ENCODE results near the gene CEACAM19. TPM values are rescaled to one million over a fixed set of nuclear protein-coding genes. Genes with fewer than 3 reads are reported as not detected.

Gene CEACAM19
- total and polyA plus RNA-seq, 2 donors (not counting 1 experiment from before 2014, with no cell fraction given) = 7.8 to 9.9 TPM

DNA sequence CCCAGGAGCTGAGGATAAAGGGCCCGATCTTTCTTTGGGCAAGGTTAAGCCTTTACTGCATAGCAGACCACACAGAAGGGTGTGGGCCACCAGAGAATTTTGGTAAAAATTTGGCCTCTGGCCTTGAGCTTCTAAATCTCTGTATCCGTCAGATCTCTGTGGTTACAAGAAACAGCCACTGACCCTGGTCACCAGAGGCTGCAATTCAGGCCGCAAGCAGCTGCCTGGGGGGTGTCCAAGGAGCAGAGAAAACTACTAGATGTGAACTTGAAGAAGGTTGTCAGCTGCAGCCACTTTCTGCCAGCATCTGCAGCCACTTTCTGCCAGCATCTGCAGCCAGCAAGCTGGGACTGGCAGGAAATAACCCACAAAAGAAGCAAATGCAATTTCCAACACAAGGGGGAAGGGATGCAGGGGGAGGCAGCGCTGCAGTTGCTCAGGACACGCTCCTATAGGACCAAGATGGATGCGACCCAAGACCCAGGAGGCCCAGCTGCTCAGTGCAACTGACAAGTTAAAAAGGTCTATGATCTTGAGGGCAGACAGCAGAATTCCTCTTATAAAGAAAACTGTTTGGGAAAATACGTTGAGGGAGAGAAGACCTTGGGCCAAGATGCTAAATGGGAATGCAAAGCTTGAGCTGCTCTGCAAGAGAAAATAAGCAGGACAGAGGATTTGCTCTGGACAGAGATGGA, 8.4 kb upstream of the CEACAM19 start:
- no peak overlapping the region for H2AFZ ChIP-seq (ENCODE audit: low read length)
- no peak overlapping the region for H3K4me2 ChIP-seq (ENCODE audit: extremely low read depth, insufficient read depth, low read length)
- no peak overlapping the region for H3K9ac ChIP-seq (ENCODE audit: insufficient read depth, low read length)
- H4K20me1 ChIP-seq (ENCODE audit: control insufficient read depth, extremely low read depth, insufficient read depth, low read length) = no peaks in the 10 kb centered on the region
- H3K27ac ChIP-seq (ENCODE audit: insufficient read depth, low read length) = peak overlapping the region; percentile 58
- no peaks in the 10 kb centered on the region for H3K27me3 ChIP-seq (ENCODE audit: control insufficient read depth, insufficient read depth, low read length)
- peaks cover 20% of the 10 kb centered on the region for H3K36me3 ChIP-seq (ENCODE audit: control insufficient read depth, insufficient read depth, low read length)
- TF ChIP-seq EZH2 (IDR thresholded peaks at IDR 0.05; ENCODE audit: low read length, missing control alignments) = no peak
- no peak for TF ChIP-seq CTCF (conservative IDR thresholded peaks at IDR 0.05 in 1 of 2, IDR thresholded peaks at IDR 0.05 in 1 of 2; ENCODE audit: low read depth in 1 of 2, low read length in 2 of 2)
- no peaks in the 10 kb centered on the region for H3K9me3 ChIP-seq (ENCODE audit: control insufficient read depth, insufficient read depth, low read depth, low read length)
- peaks cover 16% of the 10 kb centered on the region for H3K4me1 ChIP-seq (ENCODE audit: control insufficient read depth, extremely low read depth, insufficient read depth, low read length)
- no peaks in the 10 kb centered on the region for H3K79me2 ChIP-seq (ENCODE audit: control insufficient read depth, insufficient read depth, low read length)
- no peak overlapping the region for H3K4me3 ChIP-seq (replicated peaks in 1 of 4; ENCODE audit: control extremely low read depth in 1 of 4, insufficient read depth in 1 of 4, low read depth in 3 of 4, low read length in 4 of 4)
- DNase-seq (ENCODE audit: low read depth in 2 of 2) = peak; percentile 61 to 92

- Histone ChIP-seq H3K9ac (ENCODE audit: insufficient read depth, low read length) (no peak overlapping the region), H3K4me3 (replicated peaks in 1 of 4; ENCODE audit: control extremely low read depth in 1 of 4, insufficient read depth in 1 of 4, low read depth in 3 of 4, low read length in 4 of 4) (no peak overlapping the region), H3K9me3 (ENCODE audit: control insufficient read depth, insufficient read depth, low read depth, low read length) (no peaks in the 10 kb centered on the region), H3K27ac (ENCODE audit: insufficient read depth, low read length) (no peak overlapping the region), H4K20me1 (ENCODE audit: control insufficient read depth, extremely low read depth, insufficient read depth, low read length) (no peaks in the 10 kb centered on the region), H2AFZ (ENCODE audit: low read length) (no peak overlapping the region), H3K4me1 (ENCODE audit: control insufficient read depth, extremely low read depth, insufficient read depth, low read length) (peaks cover 16% of the 10 kb centered on the region), H3K36me3 (ENCODE audit: control insufficient read depth, insufficient read depth, low read length) (peaks cover 14% of the 10 kb centered on the region), H3K4me2 (ENCODE audit: extremely low read depth, insufficient read depth, low read length) (no peak overlapping the region), H3K27me3 (ENCODE audit: control insufficient read depth, insufficient read depth, low read length) (no peaks in the 10 kb centered on the region), H3K79me2 (ENCODE audit: control insufficient read depth, insufficient read depth, low read length) (no peaks in the 10 kb centered on the region)
- no peak for TF ChIP-seq CTCF (conservative IDR thresholded peaks at IDR 0.05 in 1 of 2, IDR thresholded peaks at IDR 0.05 in 1 of 2; ENCODE audit: low read depth in 1 of 2, low read length in 2 of 2)
- TF ChIP-seq EZH2 (IDR thresholded peaks at IDR 0.05; ENCODE audit: low read length, missing control alignments) = no peak
- no peak for DNase-seq (ENCODE audit: low read depth in 2 of 2)
Observed at GRCh38 chr19:44663996-44664395, 7.3 kb upstream of the CEACAM19 start.

- H3K4me1 ChIP-seq (ENCODE audit: control insufficient read depth, extremely low read depth, insufficient read depth, low read length) = peaks cover 16% of the 10 kb centered on the region
- no peaks in the 10 kb centered on the region for H3K9me3 ChIP-seq (ENCODE audit: control insufficient read depth, insufficient read depth, low read depth, low read length)
- no peak for DNase-seq (ENCODE audit: low read depth in 2 of 2)
- H3K4me3 ChIP-seq (replicated peaks in 1 of 4; ENCODE audit: control extremely low read depth in 1 of 4, insufficient read depth in 1 of 4, low read depth in 3 of 4, low read length in 4 of 4) = no peak overlapping the region
- H4K20me1 ChIP-seq (ENCODE audit: control insufficient read depth, extremely low read depth, insufficient read depth, low read length) = no peaks in the 10 kb centered on the region
- no peaks in the 10 kb centered on the region for H3K79me2 ChIP-seq (ENCODE audit: control insufficient read depth, insufficient read depth, low read length)
- no peak overlapping the region for H3K4me2 ChIP-seq (ENCODE audit: extremely low read depth, insufficient read depth, low read length)
- no peak overlapping the region for H3K27ac ChIP-seq (ENCODE audit: insufficient read depth, low read length)
- H3K36me3 ChIP-seq (ENCODE audit: control insufficient read depth, insufficient read depth, low read length) = peaks cover 9% of the 10 kb centered on the region
- no peaks in the 10 kb centered on the region for H3K27me3 ChIP-seq (ENCODE audit: control insufficient read depth, insufficient read depth, low read length)
- TF ChIP-seq EZH2 (IDR thresholded peaks at IDR 0.05; ENCODE audit: low read length, missing control alignments) = no peak
- H2AFZ ChIP-seq (ENCODE audit: low read length) = no peak overlapping the region
- H3K9ac ChIP-seq (ENCODE audit: insufficient read depth, low read length) = no peak overlapping the region
Observed at GRCh38 chr19:44664976-44665375, 6.3 kb upstream of the CEACAM19 start.
